ENCODE data around the gene JAK1.

- TF ChIP-seq, protein P1, sequence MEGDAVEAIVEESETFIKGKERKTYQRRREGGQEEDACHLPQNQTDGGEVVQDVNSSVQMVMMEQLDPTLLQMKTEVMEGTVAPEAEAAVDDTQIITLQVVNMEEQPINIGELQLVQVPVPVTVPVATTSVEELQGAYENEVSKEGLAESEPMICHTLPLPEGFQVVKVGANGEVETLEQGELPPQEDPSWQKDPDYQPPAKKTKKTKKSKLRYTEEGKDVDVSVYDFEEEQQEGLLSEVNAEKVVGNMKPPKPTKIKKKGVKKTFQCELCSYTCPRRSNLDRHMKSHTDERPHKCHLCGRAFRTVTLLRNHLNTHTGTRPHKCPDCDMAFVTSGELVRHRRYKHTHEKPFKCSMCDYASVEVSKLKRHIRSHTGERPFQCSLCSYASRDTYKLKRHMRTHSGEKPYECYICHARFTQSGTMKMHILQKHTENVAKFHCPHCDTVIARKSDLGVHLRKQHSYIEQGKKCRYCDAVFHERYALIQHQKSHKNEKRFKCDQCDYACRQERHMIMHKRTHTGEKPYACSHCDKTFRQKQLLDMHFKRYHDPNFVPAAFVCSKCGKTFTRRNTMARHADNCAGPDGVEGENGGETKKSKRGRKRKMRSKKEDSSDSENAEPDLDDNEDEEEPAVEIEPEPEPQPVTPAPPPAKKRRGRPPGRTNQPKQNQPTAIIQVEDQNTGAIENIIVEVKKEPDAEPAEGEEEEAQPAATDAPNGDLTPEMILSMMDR (IDR thresholded peaks at IDR 0.05; ENCODE audit: insufficient read depth, low read depth, low read length): no peak
- no peak for TF ChIP-seq EZH2 (IDR thresholded peaks at IDR 0.05; ENCODE audit: insufficient read depth, low read length)
Observed at GRCh38 chr1:64908575-64908974, 57.8 kb downstream of the JAK1 start.
